A549 (cell line): ENCODE measurements around the gene TUBB3. TPM values are rescaled to one million over a fixed set of nuclear protein-coding genes. Genes with fewer than 3 reads are reported as not detected.

Experiments used
- ATAC-seq, 2 experiments: fragments of 200-7000 bp in 1 of 2; fragments of >200 bp in 1 of 2; cut with Nextera tagmentation in 1 of 2; cut with Tn5 transposase in 1 of 2; 3 replicates each; pipeline versions ENCODE4 v1.8.0 to v1.9.1; 2018 to 2020; ENCODE audit warnings: mild to moderate bottlenecking in 1 of 2, moderate library complexity in 1 of 2
- CTCF ChIA-PET: fragments of 300-600 bp; sonication (Branson Sonifier 250); formaldehyde crosslinking; extraction: SDS; loops from one replicate; lab custom pipeline; 2021; ENCODE audit warnings: antibody characterized with exemption, inconsistent platforms; lab: Yijun Ruan, JAX
- POLR2A ChIA-PET: fragments of 350-600 bp; formaldehyde crosslinking; extraction: SDS; loops from one replicate; lab custom pipeline; 2021; ENCODE audit warnings: antibody characterized with exemption, inconsistent platforms; lab: Yijun Ruan, JAX
- DNase-seq, 2 experiments: peaks; one replicate each; pipeline versions ENCODE4 v3.0.0 to v3.0.0-alpha.2; 2011 to 2016; ENCODE audit warnings: low read depth in 1 of 2, low spot score in 1 of 2
- FAIRE-seq: peaks from 2 replicates; lab custom pipeline; 2011; peaks lifted over from hg19 to GRCh38; lab: Jason Lieb, UNC
- H3K27ac ChIP-seq, 2 experiments: fragments of >200 bp; sonication (Bioruptor Twin); formaldehyde crosslinking; 3 replicates each; pipeline ENCODE4 v1.5.1; 2016 to 2017
- H3K4me1 ChIP-seq: fragments of >200 bp; sonication (Bioruptor Twin); formaldehyde crosslinking; 3 replicates; pipeline ENCODE4 v1.6.1; 2016
- H3K4me2 ChIP-seq: fragments of >200 bp; sonication (Bioruptor Twin); formaldehyde crosslinking; 3 replicates; pipeline ENCODE4 v1.6.1; 2016
- H3K4me3 ChIP-seq: fragments of >200 bp; sonication (Bioruptor Twin); formaldehyde crosslinking; 3 replicates; pipeline ENCODE4 v1.5.1; 2016
- H3K9me3 ChIP-seq: fragments of >200 bp; sonication (Bioruptor Twin); formaldehyde crosslinking; 3 replicates; pipeline ENCODE4 v1.6.1; 2016
- BCL3 ChIP-seq: fragments of >200 bp; sonication (Bioruptor Twin); formaldehyde crosslinking; IDR thresholded peaks from 3 replicates; pipeline ENCODE4 v1.6.1; 2016
- CBX8 ChIP-seq: fragments of 200-600 bp; sonication (generic); IDR thresholded peaks from 2 replicates; pipeline ENCODE4 v1.6.1; 2016
- CHD2 ChIP-seq: fragments of 150-350 bp; IDR thresholded peaks from 2 replicates; pipeline ENCODE4 v1.6.1; 2014; ENCODE audit warnings: low read length; ENCODE audit not compliant: partially characterized antibody
- EHF ChIP-seq: fragments of 250-450 bp; sonication (Bioruptor Pico); IDR thresholded peaks from 2 replicates; pipeline ENCODE4 v1.5.0; 2020; ENCODE audit warnings: mild to moderate bottlenecking
- ELK1 ChIP-seq: fragments of 150-350 bp; IDR thresholded peaks from 2 replicates; pipeline ENCODE4 v1.6.1; 2014; ENCODE audit warnings: low read depth, mild to moderate bottlenecking, low read length
- FOSB ChIP-seq: fragments of 250-450 bp; sonication (Bioruptor Pico); IDR thresholded peaks from 2 replicates; pipeline ENCODE4 v1.5.0; 2020; ENCODE audit warnings: mild to moderate bottlenecking, moderate library complexity
- FOXS1 ChIP-seq: fragments of 250-450 bp; sonication (Bioruptor Pico); IDR thresholded peaks from 2 replicates; pipeline ENCODE4 v1.5.0; 2020; ENCODE audit warnings: mild to moderate bottlenecking, moderate library complexity
- HEYL ChIP-seq: fragments of 250-450 bp; sonication (Bioruptor Pico); IDR thresholded peaks from 2 replicates; pipeline ENCODE4 v1.8.0; 2021; ENCODE audit warnings: mild to moderate bottlenecking, moderate library complexity
- HOXB13 ChIP-seq: fragments of 250-450 bp; sonication (Bioruptor Pico); IDR thresholded peaks from 2 replicates; pipeline ENCODE4 v1.5.0; 2020; ENCODE audit warnings: low read depth, mild to moderate bottlenecking, moderate library complexity
- HOXB5 ChIP-seq: fragments of 250-450 bp; sonication (Bioruptor Pico); IDR thresholded peaks from 2 replicates; pipeline ENCODE4 v1.5.0; 2020; ENCODE audit warnings: mild to moderate bottlenecking, moderate library complexity
- KDM1A ChIP-seq: fragments of 200-600 bp; sonication (generic); IDR thresholded peaks from 2 replicates; pipeline ENCODE4 v1.6.1; 2016; ENCODE audit warnings: low read depth, mild to moderate bottlenecking
- KDM5A ChIP-seq: fragments of 200-600 bp; sonication (generic); IDR thresholded peaks from 2 replicates; pipeline ENCODE4 v1.6.1; 2016; ENCODE audit warnings: antibody characterized with exemption, mild to moderate bottlenecking
- MAFK ChIP-seq: fragments of 450-650 bp; IDR thresholded peaks from 2 replicates; pipeline ENCODE4 v1.6.1; 2014; ENCODE audit not compliant: partially characterized antibody
- MAX ChIP-seq: IDR thresholded peaks from 2 replicates; pipeline ENCODE4 v1.6.1; 2012
- MAZ ChIP-seq: fragments of 150-350 bp; IDR thresholded peaks from 2 replicates; pipeline ENCODE4 v1.6.1; 2014; ENCODE audit warnings: antibody characterized with exemption, low read depth, low read length, borderline replicate concordance
- NR3C1 ChIP-seq: fragments of >200 bp; sonication (Bioruptor Twin); formaldehyde crosslinking; IDR thresholded peaks from 3 replicates; pipeline ENCODE4 v1.6.1; 2017
- PBX3 ChIP-seq: IDR thresholded peaks from 2 replicates; pipeline ENCODE4 v1.6.1; 2012
- POLR2AphosphoS2 ChIP-seq: conservative IDR thresholded peaks from 2 replicates; pipeline ENCODE4 v1.6.1; 2012; ENCODE audit warnings: low read length, improper control_type of control experiment, inconsistent platforms
- RAD21 ChIP-seq, 2 experiments: fragments of >200 bp in 1 of 2; sonication (Bioruptor Twin) in 1 of 2; formaldehyde crosslinking in 1 of 2; IDR thresholded peaks in 1 of 2; conservative IDR thresholded peaks in 1 of 2; 2 replicates in 1 of 2; 3 replicates in 1 of 2; pipeline ENCODE4 v1.6.1; 2012 to 2018; ENCODE audit warnings: inconsistent platforms in 1 of 2
- RARB ChIP-seq: fragments of 250-450 bp; sonication (Bioruptor Pico); IDR thresholded peaks from 2 replicates; pipeline ENCODE4 v1.8.0; 2021; ENCODE audit warnings: mild to moderate bottlenecking, moderate library complexity
- RFX5 ChIP-seq: fragments of 450-650 bp; IDR thresholded peaks from 2 replicates; pipeline ENCODE4 v1.7.1; 2014; ENCODE audit warnings: antibody characterized with exemption, mild to moderate bottlenecking, moderate library complexity
- RNF2 ChIP-seq: fragments of 200-600 bp; sonication (generic); IDR thresholded peaks from 2 replicates; pipeline ENCODE4 v1.6.1; 2016; ENCODE audit warnings: low read depth, mild to moderate bottlenecking, antibody characterized with exemption, moderate library complexity, borderline replicate concordance
- SMC3 ChIP-seq: fragments of >200 bp; sonication (Bioruptor Twin); formaldehyde crosslinking; IDR thresholded peaks from 3 replicates; pipeline ENCODE4 v1.6.1; 2018; ENCODE audit warnings: inconsistent platforms
- SREBF2 ChIP-seq: fragments of 450-650 bp; IDR thresholded peaks from 2 replicates; pipeline ENCODE4 v1.6.1; 2014; ENCODE audit warnings: mild to moderate bottlenecking, moderate library complexity
- TFCP2L1 ChIP-seq: fragments of 250-450 bp; sonication (Bioruptor Pico); IDR thresholded peaks from 2 replicates; pipeline ENCODE4 v1.5.0; 2021; ENCODE audit warnings: mild to moderate bottlenecking
- TP53 ChIP-seq: fragments of 250-450 bp; sonication (Bioruptor Pico); IDR thresholded peaks from 2 replicates; pipeline ENCODE4 v1.5.0; 2021; ENCODE audit warnings: mild to moderate bottlenecking, moderate library complexity
- ZNF302 ChIP-seq: fragments of 250-450 bp; sonication (Bioruptor Pico); IDR thresholded peaks from 2 replicates; pipeline ENCODE4 v1.9.0; 2021; ENCODE audit warnings: inconsistent platforms, mild to moderate bottlenecking, moderate library complexity
- ZSCAN20 ChIP-seq: fragments of 250-450 bp; sonication (Bioruptor Pico); IDR thresholded peaks from 2 replicates; pipeline ENCODE4 v1.8.0; 2022; ENCODE audit warnings: mild to moderate bottlenecking, moderate library complexity
- WGBS: methylation state at CpG from one replicate; pipeline ENCODE4 v1.1.6; 2017; ENCODE audit errors: missing lambda C conversion rate; 5-methylcytosine and 5-hydroxymethylcytosine counted together
- polyA plus RNA-seq, 4 experiments: library from polyadenylated mRNA; depleted of rRNA in 3 of 4; stranded (reverse); fragments of >200 nt; fragmentation: RNase III in 1 of 4; extraction: RNeasy Plus Mini Kit Qiagen cat#74134 plus additional on column Dnase treatment in 1 of 4; gene quantifications; 2 replicates in 3 of 4; 3 replicates in 1 of 4; pipeline ENCODE4 v1.2.3, GENCODE V29; 2011 to 2017

The TUBB3 gene
- polyA plus RNA-seq, 2 of the 4 experiments (the other 2 are of a cell fraction): 48.9 to 163 TPM

GRCh38 chr16:89924925-89925307 lies 1.8 kb downstream of the TUBB3 start:
- Histone ChIP-seq H3K4me3 (peak overlapping the region; percentile 83), H3K4me2 (peak overlapping the region; percentile 96), H3K27ac (peak overlapping the region in 1 of 2 experiments; percentile 98; a peak in 3 of 6 replicates), H3K4me1 (peaks cover 35% of the 10 kb centered on the region), H3K9me3 (no peaks in the 10 kb centered on the region)
- WGBS: 44% methylated on average over 3 of the region's 4 CpGs
- ChIA-PET POLR2A (interaction anchor here (1.6 to 1.7 kb wide), 2 partner anchors 48 to 52 kb away, joined by 8 read pairs; partner anchors contain the start of gene TCF25), CTCF (interaction anchor here (0.7 to 11.8 kb wide), 8 partner anchors 8 to 109 kb away, joined by 3 to 109 read pairs (median 3); partner anchors contain the start of gene DEF8)
- TF ChIP-seq FOXS1 (CRISPR knock-in tag) (no peak), MAZ (no peak), MAFK (no peak), SREBF2 (no peak), ELK1 (no peak), RARB (no peak), ZSCAN20 (CRISPR knock-in tag) (no peak), TFCP2L1 (CRISPR knock-in tag) (no peak), EHF (CRISPR knock-in tag) (no peak), KDM5A (no peak), HOXB5 (CRISPR knock-in tag) (no peak), POLR2AphosphoS2 (no peak), MAX (no peak)
- FAIRE-seq: no peak
- DNase-seq: no peak
- ATAC-seq: no peak

GRCh38 chr16:89925596-89926079 lies 2.5 kb downstream of the TUBB3 start:
- no peak for FAIRE-seq

GRCh38 chr16:89931305-89931896 lies 8.3 kb downstream of the TUBB3 start:
- DNase-seq (no peak), FAIRE-seq (no peak), ATAC-seq (no peak; a peak in 1 of 6 replicates)
- Histone ChIP-seq H3K4me3 (no peak overlapping the region), H3K27ac (no peak overlapping the region), H3K4me2 (no peak overlapping the region), H3K4me1 (no peaks in the 10 kb centered on the region), H3K9me3 (no peaks in the 10 kb centered on the region)
- ChIA-PET CTCF (interaction anchor here (0.6 to 1.2 kb wide), 3 partner anchors 13 to 281 kb away, joined by 4 to 5 read pairs (median 4); partner anchors contain the start of gene MC1R), POLR2A (no interaction called here)
- TF ChIP-seq KDM5A (no peak), HOXB13 (CRISPR knock-in tag) (no peak), SMC3 (no peak), ZSCAN20 (CRISPR knock-in tag) (no peak), KDM1A (no peak), ZNF302 (CRISPR knock-in tag) (no peak), POLR2AphosphoS2 (no peak), ELK1 (no peak), HEYL (CRISPR knock-in tag) (no peak), RFX5 (no peak), PBX3 (no peak), NR3C1 (no peak), RARB (no peak), RNF2 (no peak), BCL3 (no peak), RAD21 (conservative IDR thresholded peaks at IDR 0.05 in 1 of 2, IDR thresholded peaks at IDR 0.05 in 1 of 2) (no peak), FOSB (CRISPR knock-in tag) (no peak), CBX8 (no peak), MAFK (no peak)
- 89% methylated on average over 15 of the region's 16 CpGs for WGBS

More at GRCh38 chr16:89925596-89926079, 2.5 kb downstream of the TUBB3 start:
- 7% methylated on average over 8 of the region's 42 CpGs for WGBS
- Histone ChIP-seq H3K4me3 (peak overlapping the region; percentile 53), H3K27ac (peak overlapping the region; percentile 23 to 79; a peak in 5 of 6 replicates), H3K9me3 (no peaks in the 10 kb centered on the region), H3K4me2 (peak overlapping the region; percentile 96), H3K4me1 (peaks cover 28% of the 10 kb centered on the region)
- ChIA-PET POLR2A (no interaction called here), CTCF (interaction anchor here (0.7 to 11.8 kb wide), 5 partner anchors 8 to 94 kb away, joined by 3 to 109 read pairs (median 3); partner anchors contain the start of genes DBNDD1 and DEF8)
- no peak for DNase-seq
- no peak for TF ChIP-seq ZNF302 (CRISPR knock-in tag)
- no peak for TF ChIP-seq TP53 (CRISPR knock-in tag)
- no peak for TF ChIP-seq CHD2
- 0 out of 2 replicates have a peak, but pooled peaks have one; percentile 46 for TF ChIP-seq MAX
- ATAC-seq: peak; percentile 0 to 2; a peak in 3 of 6 replicates
